Activated T-helper 17 cell treated with anti-CD3 and anti-CD28 coated beads, Interleukin-2, amount 50 U/mL, for 72 hours (primary cell): ENCODE data around the gene GFRA4. TPM values are rescaled to one million over a fixed set of nuclear protein-coding genes. Genes with fewer than 3 reads are reported as not detected.

Source experiments
- ATAC-seq: fragments of 150-1000 bp; cut with Tn5 transposase; replicated peaks from 2 replicates; pipeline ENCODE4 v1.10.0; 2021; ENCODE audit warnings: mild to moderate bottlenecking, moderate library complexity
- H3K27ac Mint-ChIP-seq: one replicate; pipeline ENCODE4 v1.8.0; 2022; ENCODE audit warnings: mixed read lengths
- H3K27me3 Mint-ChIP-seq: one replicate; pipeline ENCODE4 v1.8.0; 2022; ENCODE audit warnings: mixed read lengths
- H3K36me3 Mint-ChIP-seq: one replicate; pipeline ENCODE4 v1.8.0; 2022; ENCODE audit warnings: low read depth, mild to moderate bottlenecking, mixed read lengths
- H3K4me1 Mint-ChIP-seq: one replicate; pipeline ENCODE4 v1.8.0; 2022; ENCODE audit warnings: mixed read lengths
- H3K4me3 Mint-ChIP-seq: one replicate; pipeline ENCODE4 v1.8.0; 2022; ENCODE audit warnings: mild to moderate bottlenecking, mixed read lengths
- H3K9me3 Mint-ChIP-seq: one replicate; pipeline ENCODE4 v1.8.0; 2022; ENCODE audit warnings: mixed read lengths
- total RNA-seq, 2 donors: library from RNA; stranded (reverse); gene quantifications; one replicate each; pipeline ENCODE4 v1.2.3, GENCODE V29; 2022

Gene GFRA4
- total RNA-seq, 2 donors from 2014 or later, result not detected

DNA sequence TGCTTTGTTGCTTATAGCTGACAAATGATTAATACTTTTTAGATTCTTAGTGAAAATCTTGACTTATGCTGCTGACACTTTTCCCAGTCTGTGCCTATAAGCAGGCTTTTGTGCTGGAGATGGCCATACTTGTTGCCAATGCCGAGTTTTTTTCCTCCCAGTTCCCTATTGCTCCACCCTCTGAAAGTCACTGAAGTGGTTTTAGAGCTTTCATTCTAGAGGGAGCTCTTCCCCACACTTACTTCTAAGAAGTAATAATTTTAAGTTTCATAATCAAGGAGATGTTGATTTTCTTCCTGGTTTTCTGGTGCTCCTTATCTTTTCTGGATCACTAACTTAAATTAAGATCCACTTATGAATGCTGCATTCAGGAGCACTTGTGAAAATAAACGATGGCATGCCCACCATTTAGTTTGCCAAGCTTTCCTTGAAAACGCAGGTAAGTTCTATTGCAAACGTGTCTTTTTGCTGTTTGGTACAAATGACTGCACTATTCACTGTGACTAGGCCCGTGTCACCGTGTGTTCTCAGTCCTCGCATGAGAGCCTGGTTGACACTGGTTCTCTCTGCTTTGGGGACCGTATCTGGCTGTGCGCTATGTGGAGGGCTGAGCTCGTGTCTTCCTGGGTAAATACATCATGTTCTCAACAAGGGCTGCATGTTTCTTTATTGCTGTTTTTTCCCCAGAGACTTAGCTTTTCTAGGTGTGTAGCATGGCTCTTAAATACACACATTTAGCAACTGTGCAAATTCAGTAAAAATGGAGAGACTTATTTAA lies 50.2 kb downstream of the GFRA4 start:
- no peak for ATAC-seq
- peaks cover 17% of the 10 kb centered on the region for H3K36me3 Mint-ChIP-seq
- no peaks in the 10 kb centered on the region for H3K4me1 Mint-ChIP-seq

DNA sequence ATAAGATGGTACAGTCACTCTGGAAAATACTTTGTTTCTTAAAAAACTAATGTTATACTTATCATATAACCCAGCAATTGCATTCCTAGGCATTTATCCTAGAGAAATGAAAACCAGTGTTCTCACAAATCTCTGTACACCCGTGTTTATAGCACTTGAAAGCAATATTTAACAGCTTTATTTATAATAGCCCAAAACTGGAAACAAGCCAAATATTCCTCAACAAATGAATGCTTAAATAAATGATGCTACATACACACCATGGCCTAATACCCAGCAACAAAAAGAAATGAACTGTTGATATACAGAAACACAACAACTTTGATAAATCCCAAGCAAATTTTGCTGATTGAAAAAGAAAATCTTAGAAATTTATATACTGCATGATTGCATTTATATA lies 51.3 kb downstream of the GFRA4 start:
- Mint-ChIP-seq H3K27ac (no peak overlapping the region), H3K4me1 (no peaks in the 10 kb centered on the region), H3K9me3 (no peaks in the 10 kb centered on the region), H3K4me3 (no peak overlapping the region), H3K36me3 (peaks cover 26% of the 10 kb centered on the region), H3K27me3 (no peaks in the 10 kb centered on the region)
- no peak for ATAC-seq

More for the DNA sequence above, 50.2 kb downstream of the GFRA4 start:
- H3K27ac Mint-ChIP-seq, result no peak overlapping the region
- H3K4me3 Mint-ChIP-seq, result no peak overlapping the region
- no peaks in the 10 kb centered on the region for H3K27me3 Mint-ChIP-seq
- no peaks in the 10 kb centered on the region for H3K9me3 Mint-ChIP-seq

Other genes with a start within 250 kb of the GFRA4 start
- gene ATRN, start 192.4 kb downstream of the GFRA4 start, total RNA-seq, result 10 to 100 TPM in 1 of 2 donors, 1 to 10 TPM in 1; 8.5 to 10.8 TPM
- gene ADAM33, start 18.6 kb upstream of the GFRA4 start, total RNA-seq, result not detected
- gene SIGLEC1, start 49.2 kb upstream of the GFRA4 start, total RNA-seq, result not detected
- not detected for gene HSPA12B, start 69.3 kb upstream of the GFRA4 start, total RNA-seq
- gene ADISSP, start 104.4 kb upstream of the GFRA4 start, total RNA-seq, result 10 to 100 TPM; 40.7 to 66.0 TPM
- under 1 TPM; 0.24 TPM for gene SPEF1, start 118.0 kb upstream of the GFRA4 start, total RNA-seq
- gene CENPB, start 123.3 kb upstream of the GFRA4 start, total RNA-seq, result 10 to 100 TPM; 42.3 to 82.1 TPM
- 100 to 1,000 TPM in 1 of 2 donors, 10 to 100 TPM in 1; 86.7 to 117 TPM for gene CDC25B, start 132.9 kb upstream of the GFRA4 start, total RNA-seq
- 10 to 100 TPM; 10.8 to 14.8 TPM for gene AP5S1, start 157.1 kb upstream of the GFRA4 start, total RNA-seq
- 10 to 100 TPM; 27.9 to 34.4 TPM for gene MAVS, start 183.4 kb upstream of the GFRA4 start, total RNA-seq
- 10 to 100 TPM; 61.1 to 64.3 TPM for gene PANK2, start 226.0 kb upstream of the GFRA4 start, total RNA-seq